C4-2B (cell line): ENCODE measurements around the gene PNLIPRP3.

ENCODE experiments used
- H3K27ac ChIP-seq: fragments of 450-650 bp; 2 replicates; pipeline ENCODE4 v1.5.1; 2017
- ZFX ChIP-seq: fragments of 450-650 bp; IDR thresholded peaks from 2 replicates; pipeline ENCODE4 v1.6.1; 2017
- TF ChIP-seq, protein P1 (sequence below): fragments of 450-650 bp; conservative IDR thresholded peaks from 2 replicates; pipeline ENCODE4 v1.5.1; 2017; ENCODE audit warnings: mild to moderate bottlenecking

PNLIPRP3 gene

DNA sequence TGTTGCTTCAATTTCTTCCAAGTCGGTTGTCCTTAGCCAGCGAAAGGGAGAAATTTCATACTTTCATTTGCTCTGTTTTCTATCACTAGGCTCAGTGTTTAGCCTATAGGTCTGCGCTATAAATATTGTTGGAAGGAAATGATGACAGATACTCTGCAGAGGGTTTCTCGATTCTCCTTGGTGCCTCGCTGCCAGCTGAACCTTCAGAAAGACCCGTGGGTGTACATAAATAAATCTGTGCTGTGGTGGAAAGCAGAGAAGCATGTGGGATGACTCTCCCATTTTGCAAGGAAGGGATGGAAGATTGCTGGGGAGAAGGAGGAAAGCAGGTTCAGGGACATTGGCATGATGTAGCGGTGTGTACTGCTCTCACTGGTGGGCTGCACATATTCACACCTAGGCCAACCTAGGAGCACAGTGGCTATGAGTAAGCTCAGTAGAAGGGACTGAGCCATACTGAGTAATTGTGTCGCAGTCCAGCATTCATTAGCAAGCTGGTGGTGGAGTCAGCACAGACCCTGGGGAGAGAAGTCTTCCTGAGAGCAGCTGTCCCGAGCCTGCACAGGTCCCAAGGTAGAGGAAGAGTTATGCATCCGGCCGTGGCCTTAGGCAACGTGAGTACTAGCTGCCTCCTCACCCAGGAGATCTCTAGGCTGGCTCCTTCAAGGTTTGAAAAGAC, 50.5 kb downstream of the PNLIPRP3 start:
- TF ChIP-seq ZFX: no peak
- TF ChIP-seq, protein P1, sequence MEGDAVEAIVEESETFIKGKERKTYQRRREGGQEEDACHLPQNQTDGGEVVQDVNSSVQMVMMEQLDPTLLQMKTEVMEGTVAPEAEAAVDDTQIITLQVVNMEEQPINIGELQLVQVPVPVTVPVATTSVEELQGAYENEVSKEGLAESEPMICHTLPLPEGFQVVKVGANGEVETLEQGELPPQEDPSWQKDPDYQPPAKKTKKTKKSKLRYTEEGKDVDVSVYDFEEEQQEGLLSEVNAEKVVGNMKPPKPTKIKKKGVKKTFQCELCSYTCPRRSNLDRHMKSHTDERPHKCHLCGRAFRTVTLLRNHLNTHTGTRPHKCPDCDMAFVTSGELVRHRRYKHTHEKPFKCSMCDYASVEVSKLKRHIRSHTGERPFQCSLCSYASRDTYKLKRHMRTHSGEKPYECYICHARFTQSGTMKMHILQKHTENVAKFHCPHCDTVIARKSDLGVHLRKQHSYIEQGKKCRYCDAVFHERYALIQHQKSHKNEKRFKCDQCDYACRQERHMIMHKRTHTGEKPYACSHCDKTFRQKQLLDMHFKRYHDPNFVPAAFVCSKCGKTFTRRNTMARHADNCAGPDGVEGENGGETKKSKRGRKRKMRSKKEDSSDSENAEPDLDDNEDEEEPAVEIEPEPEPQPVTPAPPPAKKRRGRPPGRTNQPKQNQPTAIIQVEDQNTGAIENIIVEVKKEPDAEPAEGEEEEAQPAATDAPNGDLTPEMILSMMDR: no peak
- H3K27ac ChIP-seq: no peak overlapping the region

DNA sequence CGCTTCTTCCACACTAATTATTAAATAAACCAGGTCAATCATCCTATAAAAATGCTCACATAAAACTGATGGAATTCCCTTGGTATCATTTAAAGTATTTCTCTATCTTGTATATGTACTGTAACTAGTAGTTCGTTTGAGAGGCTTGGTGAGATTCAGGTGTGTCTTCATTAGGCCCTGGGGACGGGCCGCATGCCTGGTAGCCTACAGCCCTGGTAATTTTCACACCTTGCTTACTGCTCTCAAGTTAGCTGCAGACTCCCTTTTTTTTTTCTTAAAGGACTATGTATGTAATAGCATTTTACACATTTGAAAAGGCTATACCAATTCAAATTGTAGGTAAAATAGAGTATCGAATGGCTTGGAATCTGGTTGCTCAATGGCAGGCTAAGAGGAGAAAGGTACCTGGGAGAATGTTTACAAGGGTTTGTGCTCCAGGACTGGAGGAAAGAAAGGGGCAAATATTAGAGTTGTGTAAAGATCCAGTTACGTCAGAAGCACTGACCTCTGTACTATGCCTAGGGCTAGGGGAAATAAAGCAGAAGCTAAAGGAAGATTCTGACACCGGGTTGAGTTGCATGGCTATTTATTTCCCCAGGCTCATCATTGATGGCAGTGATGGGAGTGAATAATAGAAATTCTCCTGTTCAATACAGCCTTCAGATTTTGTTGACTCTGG, 59.3 kb downstream of the PNLIPRP3 start:
- no peak for TF ChIP-seq ZFX
- TF ChIP-seq, protein P1: no peak
- no peak overlapping the region for H3K27ac ChIP-seq

DNA sequence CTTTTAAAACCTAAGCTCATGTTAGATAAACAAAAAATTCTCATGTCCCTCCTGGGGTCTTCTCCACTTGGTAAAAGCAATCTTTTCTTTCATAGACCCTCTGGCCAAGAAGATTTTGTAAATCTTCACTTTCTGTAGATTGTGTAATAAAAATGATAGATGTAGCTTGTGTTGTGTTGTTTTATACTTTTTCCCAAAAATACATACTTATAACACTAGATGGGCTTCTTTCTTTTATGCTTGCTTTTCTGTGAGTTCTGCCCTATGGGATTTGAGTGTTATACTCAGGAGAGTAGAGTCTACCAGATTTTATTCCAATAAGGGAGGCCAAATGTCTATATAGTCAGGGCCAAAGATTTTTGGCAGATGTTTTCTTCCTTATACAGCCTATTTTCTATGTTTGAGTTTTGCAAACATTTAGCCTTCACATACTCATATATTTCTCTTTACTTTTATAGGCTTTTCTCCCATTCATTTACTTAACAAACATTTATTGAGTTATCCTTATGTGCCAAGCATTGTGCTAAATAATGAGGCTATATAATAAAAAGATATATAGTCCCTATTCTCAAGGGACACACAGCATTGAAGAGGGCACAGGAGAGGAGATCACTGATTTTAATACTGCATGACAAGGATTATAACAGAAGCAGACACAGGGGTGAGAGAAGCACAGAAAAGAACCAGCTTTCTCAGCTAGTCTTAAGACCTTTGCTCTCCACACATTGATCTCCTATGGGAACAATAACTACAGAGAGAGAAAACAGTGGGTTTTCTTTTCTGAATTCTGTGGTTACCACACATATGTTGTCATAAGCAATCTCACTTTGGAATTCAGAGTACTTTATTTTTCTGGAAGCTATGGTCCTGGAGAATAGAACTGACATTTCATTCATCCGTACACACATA, 60.1 kb downstream of the PNLIPRP3 start:
- TF ChIP-seq ZFX: no peak
- TF ChIP-seq, protein P1: no peak
- H3K27ac ChIP-seq: no peak overlapping the region

DNA sequence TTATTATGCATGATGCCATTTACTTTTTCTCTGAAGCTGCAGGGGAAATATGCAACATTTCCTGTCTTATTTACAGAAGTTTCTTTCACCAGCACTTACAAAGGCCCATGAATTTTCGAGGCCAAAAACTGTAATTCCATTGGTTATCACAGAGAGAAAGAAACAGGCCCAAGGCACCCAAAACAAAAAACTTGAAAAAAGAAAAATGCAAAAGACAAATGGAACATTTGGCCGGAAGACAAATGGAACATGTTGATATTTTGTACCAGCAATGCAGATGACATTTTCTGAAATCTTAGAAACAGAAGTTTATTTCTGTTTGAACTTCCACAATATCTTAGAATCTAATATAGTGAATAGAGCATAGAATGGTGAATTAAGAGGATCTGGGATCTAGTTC, 61.8 kb downstream of the PNLIPRP3 start:
- no peak for TF ChIP-seq ZFX
- TF ChIP-seq, protein P1: no peak
- no peak overlapping the region for H3K27ac ChIP-seq

DNA sequence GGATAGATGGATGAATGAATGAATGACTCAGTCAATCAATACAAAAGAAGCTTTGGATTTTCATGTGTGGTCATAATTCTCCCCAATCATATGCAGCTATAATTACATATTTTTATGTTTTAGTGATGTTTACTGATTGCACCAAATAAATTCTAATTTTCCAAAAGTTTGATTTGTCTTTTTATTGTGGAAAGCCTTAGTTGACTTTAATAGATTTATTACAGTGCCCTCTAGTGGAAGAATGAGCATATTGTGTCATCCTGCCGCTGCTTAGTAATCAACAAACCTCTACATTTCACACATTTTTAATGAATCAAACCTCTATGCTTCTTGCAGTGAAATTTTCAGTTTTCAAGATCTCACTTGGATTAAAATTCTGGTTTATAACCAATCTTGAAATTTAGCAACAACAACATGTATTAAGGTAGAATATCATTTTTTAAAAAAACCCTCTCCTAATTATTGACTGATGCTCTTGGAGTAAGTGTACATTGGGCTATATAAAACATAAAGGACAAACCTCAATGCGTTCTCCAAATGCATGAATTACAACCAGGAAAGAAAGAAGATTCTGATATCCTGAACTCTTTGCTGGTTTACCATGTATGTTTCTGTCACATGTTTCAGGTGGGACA, 62.5 kb downstream of the PNLIPRP3 start:
- TF ChIP-seq, protein P1: peak; percentile 87
- TF ChIP-seq ZFX: no peak
- H3K27ac ChIP-seq: no peak overlapping the region

DNA sequence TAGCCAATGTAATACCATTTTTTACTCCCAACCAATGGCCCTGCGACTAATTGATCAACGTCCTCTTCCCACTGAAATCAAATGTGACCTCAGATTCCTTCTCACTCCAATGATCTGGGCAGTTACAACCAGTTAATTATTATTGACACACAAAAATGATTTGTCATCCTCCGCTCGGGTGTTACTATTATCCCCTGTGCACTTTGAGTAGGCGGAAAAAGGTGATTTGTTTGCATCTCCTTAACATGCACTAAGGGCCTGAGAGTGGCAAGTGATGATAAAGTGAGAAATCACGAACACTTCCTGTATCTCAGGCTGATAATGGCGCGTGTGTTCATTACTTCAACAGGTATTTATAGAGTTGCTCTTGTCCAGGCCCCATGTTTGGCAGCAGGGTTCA, 77.1 kb downstream of the PNLIPRP3 start:
- TF ChIP-seq, protein P1: no peak
- TF ChIP-seq ZFX: no peak
- no peak overlapping the region for H3K27ac ChIP-seq
